ENCODE measurements around the gene GANAB.
"Not testable (repeated sequence)": the region's sequence is repeated elsewhere in the genome, so short reads cannot be mapped to it uniquely, and the experiment has no call there.

The GANAB gene

DNA sequence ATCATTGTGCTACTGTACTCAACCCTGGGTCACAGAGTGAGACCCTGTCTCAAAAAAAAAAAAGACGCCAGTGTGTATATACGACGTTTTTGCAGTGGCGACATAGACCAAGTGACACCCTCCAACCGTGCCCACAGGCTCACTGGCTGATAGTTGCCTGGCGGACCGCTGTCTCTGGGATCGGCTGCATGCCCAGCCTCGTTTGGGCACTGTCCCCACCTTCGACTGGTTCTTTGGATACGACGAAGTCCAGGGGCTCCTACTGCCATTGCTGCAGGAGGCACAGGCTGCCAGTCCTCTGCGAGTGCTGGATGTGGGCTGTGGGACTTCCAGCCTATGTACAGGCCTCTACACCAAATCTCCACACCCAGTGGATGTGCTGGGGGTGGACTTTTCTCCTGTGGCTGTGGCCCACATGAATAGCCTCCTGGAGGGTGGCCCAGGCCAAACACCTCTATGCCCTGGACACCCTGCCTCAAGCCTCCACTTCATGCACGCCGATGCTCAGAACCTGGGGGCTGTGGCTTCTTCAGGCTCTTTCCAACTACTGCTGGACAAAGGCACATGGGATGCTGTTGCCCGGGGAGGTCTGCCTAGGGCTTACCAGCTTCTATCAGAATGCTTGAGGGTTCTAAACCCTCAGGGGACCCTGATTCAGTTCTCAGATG is 20.0 kb upstream of the GANAB start:
- no peak for DNase-seq

DNA sequence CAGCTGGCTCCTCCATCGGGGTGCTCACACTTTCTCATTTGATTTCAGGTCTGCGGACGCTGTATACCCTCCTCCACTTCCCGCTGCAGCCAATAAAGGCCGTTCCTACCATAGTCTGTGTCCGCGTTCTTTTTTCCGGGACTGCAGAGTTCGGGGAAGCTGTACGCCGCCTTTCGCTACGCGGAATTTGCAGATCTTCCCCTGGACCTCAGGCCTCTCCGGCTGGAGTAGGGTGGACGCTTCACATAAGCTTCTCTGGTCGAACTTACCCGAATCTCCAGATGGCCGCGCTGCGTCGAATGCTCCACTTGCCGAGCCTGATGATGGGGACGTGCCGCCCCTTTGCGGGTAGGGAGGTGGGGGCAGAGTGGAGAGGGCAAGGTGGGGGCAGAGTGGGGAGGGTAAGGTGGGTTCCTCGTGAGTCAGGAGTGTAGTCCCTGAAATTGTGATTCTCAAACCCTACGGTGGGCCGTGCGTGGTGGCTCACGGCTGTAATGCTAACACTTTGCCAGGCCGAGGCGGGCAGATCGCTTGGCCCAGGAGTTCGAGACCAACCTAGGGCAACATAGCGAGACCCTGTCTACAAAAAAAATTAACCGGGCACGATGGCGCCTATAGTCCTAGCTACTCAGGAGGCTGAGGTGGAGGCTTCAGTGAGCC is 19.3 kb upstream of the GANAB start:
- DNase-seq = peak; percentile 43

DNA sequence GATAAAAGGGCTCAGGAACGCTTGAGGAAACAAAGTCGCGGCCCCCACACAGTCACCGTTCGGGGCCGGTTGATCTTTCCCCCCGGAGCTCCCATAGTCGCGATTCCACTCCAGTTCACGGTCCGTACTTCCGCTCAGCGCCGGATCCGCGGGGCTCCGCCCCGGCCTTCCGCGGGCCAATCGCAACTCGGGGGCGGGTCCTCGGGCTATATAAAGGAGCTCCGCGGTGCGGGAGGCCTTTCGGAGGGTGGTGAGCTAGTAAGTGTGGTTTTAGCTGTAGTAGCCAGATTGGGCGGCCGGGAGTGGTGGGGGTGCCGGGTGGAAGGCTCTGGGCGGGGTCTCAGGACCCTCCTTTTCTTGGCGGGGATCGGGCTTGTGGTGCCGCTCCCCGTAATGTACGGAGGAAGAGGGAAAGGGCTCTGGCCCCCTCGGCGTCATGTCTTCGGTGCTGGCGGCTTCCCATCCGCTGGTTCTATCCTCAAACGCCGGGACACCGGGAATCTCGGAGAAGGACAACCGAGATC is 18.7 kb upstream of the GANAB start, which contains the start of the genes C11orf98 and CSKMT:
Gene C11orf98 (minus strand): TSS at position 136 of the 524 bp plus-strand sequence. CDS start 41 bp downstream, at position 95.
Gene CSKMT (plus strand): TSS at position 238 of the 524 bp plus-strand sequence. CDS start 568 bp downstream, outside the sequence.
- DNase-seq = peak; percentile 92

DNA sequence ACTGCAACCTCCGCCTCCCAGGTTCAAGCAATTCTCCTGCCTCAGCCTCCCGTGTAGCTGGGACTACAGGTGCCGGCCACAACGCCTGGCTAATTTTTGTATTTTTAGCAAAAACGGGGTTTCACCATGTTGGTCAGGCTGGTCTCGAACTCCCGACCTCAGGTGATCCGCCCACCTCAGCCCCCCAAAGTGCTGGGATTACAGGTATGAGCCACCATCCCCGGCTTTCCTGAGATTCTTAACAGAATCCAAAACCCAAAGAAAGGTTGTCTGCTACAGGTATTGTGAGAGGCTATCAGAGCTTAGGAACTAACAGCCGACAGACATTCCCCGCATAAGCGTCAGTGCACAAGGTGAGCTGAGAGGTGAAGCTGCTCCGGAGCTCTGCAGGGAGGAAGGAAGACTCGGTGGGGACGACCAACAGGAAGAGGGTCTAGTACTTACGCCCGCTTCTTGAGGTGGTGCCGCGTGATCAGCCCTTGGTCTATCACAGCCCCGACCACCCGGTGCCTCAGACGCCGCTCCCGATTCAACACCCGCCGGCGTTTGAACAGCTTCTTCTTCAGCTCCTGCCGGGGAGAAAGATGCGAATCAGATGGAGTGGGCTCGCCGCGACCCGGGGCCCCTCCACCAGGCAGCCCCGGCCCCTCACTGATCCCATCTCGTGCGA is 18.1 kb upstream of the GANAB start:
- DNase-seq = peak; percentile 88

DNA sequence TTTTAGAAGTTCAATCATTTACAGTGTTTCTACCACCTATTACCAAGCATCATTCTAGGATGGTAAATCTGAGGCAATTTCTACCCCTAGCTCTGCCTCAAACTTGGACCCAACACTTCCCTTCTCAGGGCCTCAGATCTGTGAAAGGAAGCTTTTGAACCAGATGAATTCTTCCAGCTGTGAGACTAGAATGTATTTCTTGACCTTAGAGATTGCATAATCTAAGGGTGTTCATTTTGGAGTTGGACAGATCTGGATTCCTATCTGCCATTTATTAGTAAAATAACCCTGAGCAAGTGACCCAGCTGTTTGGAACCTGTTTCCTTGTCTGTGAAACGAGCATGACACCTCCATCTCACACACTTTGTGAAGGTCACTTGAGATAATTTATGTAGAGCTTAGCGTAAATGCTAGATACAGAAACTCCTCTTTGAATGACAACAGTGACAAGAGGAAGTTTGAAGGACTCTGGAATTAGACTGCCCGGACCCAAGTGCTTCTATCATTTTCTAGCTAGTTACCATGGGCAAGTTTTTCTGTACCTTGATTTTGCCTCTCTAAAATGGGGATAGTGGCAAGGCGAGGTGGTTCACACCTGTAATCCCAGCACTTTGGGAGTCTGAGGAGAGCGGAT is 10.5 kb upstream of the GANAB start:
- no peak for DNase-seq

DNA sequence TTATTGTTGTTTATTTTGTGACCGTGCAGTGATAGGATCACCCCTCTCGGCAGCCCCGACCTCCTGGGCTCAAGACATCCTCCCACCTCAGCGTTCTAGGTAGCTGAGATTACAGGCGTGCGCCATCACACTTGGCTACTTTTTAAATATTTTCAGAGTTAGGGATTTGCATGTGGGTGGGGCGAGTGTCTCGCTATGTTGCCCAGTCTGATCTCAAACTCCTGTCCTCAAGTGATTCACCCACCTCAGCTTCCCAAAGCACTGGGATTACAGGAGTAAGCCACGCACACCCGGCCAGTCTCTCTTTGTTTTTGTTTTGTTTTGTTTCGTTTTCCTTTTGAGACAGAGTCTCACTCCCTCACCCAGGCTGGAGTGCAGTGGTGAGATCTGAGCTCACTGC is 7.9 kb upstream of the GANAB start:
- DNase-seq = no peak

DNA sequence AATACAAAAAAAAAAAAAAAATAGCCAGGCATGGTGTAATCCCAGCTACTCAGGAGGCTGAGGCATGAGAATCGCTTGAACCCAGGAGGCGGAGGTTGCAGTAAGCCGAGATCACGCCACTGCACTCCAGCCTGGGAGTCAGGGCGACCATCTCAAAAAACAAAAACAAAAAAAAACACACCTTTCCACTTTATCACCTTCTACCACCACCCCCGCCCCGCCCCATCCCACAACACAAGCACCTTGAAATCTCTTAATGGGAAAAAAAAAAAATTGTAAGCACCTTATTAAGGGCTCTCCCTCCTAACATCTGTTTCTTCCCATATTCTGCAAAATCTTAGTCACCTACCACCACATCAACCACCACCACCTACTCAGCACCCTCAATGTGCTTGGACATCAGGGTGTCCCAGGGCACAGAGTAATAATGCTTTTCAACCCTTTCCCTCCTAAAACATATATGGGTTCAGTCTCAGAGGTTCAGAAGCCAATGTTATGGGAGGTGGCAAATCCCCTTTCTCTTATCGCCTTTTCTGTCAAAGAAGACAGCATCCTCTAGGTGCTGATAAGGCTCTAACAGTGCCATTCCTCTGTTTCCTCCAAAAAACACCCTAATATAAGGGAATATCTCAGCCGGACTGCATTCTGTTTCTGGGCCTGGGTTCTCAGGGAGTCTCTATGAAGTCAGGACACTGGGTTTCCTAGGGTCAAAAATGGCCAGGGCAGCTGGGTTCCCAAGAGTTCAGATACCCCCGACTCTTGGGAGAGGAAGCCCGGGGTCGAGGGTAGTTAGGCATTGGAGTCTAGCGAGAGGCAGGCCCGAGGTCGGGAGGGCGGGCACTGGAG is 6.0 kb upstream of the GANAB start:
- DNase-seq = no peak

DNA sequence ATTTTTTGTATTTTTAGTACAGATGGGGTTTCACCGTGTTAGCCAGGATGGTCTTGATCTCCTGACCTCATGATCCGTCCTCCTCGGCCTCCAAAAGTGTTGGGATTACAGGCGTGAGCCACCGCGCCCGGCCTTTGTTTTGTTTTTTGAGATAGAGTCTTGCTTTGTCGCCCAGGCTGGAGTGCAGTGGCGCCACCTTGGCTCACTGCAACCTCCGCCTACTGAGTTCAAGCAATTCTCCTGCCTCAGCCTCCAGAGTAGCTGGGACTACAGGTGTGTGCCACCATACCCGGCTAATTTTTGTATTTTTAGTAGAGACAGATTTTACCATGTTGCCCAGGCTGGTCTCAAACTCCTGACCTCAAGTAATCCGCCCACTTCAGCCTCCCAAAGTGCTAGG is 3.9 kb upstream of the GANAB start:
- DNase-seq = not testable (repeated sequence)

DNA sequence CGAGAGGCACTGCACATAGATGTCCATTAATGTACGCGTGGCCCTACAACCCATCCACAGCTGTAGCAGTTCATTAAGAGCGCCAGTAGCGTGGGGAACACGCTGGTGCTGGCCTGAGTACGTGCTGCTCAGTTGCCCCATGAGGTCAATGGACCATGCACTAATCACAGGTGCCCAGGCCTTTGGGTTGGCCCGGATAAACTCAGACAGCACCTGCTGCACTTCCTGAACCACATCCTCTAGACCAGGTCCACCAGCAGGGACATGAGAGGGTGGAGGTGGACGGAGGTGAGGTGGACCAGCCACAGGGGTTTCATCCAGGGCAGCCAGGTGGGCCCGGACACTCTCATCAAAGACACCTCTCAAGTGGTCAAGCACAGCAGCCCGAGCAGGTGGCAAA is 3.1 kb upstream of the GANAB start:
- no peak for DNase-seq

DNA sequence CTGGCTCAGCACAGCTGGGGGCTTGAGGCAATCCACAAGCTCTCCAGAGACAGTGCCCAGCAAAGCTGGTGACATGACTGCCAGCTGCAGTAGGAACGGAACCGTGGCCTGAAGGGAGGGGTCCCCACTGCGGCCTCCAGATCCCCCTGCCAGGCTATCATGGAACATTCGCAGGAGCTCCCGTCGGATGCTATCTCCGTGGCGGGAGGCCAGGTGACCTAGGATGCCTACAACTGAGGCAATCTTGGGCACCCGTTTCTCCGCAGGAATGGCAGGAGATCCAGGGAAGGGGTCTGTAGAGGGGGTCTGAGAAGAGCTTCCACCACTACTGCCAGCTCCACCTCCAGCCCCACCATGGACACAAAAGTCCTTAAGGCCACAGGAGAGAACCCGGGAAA is 2.6 kb upstream of the GANAB start:
- no peak for DNase-seq

DNA sequence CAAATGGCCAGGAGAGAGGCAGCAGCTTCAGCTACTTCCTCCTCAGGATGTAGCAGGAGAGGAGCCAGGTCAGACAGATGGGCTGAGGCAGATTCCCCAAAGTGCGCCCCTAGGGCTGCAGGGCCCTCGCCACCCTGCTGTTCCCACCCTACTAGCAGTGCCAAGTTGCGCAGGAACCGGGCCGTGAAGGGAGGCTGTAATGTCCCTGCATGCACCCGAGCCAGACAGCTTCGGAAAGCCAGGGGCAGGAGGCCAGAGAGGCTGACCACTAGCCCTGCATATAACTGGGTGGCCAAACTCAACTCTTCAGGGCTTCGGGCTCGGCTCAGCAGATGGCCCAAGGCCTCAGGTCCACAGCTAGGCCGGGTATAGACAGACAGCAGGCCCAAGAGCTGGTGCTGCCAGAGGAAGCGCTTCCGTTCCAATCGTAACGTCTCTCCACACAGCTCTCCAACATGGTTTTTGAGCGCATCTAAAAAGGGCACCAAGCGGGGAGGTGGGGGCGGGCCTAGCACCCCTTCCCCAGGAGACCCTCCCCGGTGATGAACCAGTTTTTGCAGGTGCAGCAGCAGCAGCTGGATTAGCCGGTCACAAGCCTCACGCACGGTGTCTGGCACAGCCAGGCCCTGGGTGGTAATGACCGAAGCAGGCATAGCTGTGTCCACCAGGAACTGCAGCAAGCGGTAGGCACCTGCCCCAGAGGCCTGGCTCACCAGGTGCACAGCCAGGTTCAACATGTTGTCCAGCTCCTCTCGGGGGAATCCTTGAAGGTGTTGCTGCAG is 2.0 kb upstream of the GANAB start:
- no peak for DNase-seq

DNA sequence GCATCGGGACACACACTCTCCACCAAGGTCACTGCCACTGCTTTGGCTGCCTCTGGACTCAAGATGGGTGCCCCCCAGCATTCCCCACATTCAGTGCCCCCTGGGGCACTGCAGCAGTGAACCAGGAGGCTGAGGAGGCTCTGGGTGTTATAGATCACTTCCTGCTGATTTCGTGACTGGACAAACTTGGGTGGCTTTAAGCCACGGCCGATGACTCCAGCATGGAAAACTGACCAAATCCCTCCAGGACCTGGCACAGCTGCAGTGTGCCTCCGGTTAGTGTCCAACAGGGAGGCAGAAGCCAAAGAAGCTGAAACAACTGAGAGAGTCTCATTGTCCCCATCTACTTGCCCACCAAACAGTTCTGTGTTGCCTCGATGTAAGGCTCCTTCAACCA is 1.2 kb upstream of the GANAB start:
- DNase-seq = no peak

DNA sequence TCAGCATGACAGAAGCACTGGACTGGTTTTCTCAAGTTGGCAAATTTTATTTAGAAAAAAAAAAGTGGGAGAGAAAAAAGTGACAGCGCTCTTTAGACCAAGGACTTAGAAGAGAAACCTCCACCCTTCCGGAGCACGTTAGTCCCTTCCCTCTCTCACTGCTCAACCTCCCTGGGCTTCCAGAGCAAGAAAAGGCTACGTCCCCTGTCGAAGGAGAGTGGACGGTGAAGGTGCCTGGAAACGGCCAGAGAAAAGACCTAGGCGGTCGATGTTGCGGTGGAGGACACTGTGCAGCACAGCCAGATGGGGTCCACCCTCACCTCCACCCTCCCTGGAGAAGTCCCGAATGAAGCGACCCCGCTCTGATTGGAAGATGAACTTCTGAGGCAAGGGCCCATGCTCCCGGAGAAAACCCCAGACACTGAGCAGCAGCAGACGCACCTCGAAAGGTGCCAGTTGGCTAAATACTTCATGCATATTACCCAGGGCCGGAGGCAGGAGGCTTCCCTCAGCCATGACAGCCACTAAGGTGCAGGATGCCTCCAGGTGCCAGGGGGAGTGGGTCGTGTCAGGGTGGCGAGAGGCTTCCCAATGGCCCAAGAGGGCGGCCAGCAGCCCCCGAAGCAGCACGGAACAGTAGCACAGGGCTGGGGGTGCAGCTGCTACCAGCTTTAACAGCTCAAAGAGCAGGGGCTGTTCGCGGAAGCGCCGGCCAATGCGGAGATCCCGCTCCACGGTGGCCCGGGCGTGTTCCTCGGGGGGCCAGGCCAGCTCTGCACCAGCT is 604 bp upstream of the GANAB start:
- DNase-seq = no peak

DNA sequence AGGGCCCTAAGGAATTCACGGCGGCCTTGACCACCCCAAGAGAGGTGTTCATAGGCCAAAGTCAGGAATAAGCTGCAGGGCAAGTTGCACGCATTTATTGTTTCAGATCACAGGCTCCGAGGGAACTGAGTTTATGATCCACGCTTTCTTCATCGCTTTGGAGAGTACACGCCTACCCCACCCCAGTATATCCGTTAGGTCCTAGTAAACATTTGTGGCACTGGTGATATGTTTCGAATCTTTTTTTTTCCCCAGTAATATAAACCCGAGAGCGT is 805 bp downstream of the GANAB start:
- no peak for DNase-seq

DNA sequence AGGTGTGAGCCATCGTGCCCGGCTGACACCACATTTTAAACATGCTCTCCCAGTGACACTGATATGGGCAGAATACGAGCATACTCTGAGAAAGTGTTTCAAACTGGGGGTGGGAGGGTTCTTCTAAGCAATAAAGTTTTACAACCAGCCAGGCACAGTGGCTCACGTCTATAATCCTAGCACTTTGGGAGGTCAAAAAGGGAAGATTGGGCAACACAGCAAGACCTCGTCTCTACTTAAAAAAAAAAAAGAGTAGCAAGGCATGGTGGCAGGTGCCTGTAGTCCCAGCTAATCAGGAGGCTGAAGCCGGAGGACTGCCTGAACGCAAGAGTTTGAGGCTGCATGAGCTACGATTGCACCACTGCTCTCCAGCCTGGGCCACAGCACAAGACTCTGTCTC is 2.2 kb downstream of the GANAB start:
- no peak for DNase-seq

DNA sequence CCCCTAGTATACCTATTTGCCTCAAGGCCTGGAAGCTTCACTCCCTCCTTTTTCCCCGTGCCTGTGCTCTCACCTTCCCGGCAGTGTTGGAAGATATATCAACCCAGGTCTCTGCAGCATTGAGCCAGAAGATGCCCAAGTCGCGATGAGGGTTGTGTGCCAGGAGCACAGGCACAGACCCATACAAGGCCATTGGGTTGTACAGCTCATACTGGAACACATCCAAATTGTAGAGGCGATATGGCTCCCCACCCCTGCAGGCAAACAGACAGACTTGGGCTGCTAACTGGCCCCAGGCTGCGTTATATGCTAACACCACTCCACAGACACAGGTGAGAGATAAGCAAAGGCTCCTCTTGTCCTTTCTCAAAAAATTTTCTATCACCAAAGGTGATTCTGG is 13.9 kb downstream of the GANAB start:
- DNase-seq = no peak

DNA sequence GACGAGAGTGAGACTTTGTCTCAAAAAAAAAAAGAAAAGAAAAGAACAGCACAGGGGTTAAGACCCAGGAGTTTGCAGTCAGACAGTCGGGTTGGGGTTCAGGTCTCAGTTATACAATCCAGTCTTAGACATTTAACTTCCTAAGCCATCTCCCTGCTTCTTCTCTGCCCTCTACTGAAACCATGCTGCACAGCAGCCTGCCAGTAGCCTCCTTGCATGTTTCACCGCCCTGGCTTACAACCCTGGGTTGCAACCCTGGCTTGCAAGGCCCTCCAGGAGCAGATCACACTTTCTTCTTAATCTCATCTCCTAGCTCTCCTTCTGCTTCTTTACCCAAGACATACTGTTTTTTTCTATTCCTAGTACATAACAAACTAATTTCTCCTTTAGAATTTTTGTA is 18.7 kb downstream of the GANAB start:
- no peak for DNase-seq

DNA sequence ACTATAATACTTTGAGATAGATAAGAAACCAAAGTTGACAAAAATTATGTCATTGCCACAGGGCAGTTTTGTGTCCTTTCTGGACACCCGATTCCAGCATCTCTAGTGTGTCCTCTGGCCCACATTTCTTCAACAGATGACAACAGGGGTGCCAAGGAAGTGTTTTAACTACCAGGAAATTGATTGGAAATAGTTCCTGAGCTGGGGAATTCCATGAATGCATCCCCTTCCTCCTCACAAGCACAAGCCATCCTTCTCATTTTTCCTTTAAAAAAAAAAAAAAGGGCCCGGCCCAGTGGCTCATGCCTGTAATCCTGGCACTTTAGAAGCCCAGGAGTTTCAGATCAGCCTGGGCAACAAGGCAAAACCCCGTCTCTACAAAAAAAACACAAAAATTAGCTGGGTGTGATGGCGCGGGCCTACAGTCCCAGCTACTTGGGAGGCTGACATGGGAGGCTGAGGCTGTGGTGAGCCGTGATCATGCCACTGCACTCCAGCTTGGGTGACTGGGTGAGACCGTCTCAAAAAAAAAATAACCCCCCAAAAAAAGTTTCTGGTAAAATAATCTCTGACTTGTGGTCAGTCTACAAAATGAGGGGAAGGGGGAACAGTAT is 23.8 kb downstream of the GANAB start:
- DNase-seq = no peak

DNA sequence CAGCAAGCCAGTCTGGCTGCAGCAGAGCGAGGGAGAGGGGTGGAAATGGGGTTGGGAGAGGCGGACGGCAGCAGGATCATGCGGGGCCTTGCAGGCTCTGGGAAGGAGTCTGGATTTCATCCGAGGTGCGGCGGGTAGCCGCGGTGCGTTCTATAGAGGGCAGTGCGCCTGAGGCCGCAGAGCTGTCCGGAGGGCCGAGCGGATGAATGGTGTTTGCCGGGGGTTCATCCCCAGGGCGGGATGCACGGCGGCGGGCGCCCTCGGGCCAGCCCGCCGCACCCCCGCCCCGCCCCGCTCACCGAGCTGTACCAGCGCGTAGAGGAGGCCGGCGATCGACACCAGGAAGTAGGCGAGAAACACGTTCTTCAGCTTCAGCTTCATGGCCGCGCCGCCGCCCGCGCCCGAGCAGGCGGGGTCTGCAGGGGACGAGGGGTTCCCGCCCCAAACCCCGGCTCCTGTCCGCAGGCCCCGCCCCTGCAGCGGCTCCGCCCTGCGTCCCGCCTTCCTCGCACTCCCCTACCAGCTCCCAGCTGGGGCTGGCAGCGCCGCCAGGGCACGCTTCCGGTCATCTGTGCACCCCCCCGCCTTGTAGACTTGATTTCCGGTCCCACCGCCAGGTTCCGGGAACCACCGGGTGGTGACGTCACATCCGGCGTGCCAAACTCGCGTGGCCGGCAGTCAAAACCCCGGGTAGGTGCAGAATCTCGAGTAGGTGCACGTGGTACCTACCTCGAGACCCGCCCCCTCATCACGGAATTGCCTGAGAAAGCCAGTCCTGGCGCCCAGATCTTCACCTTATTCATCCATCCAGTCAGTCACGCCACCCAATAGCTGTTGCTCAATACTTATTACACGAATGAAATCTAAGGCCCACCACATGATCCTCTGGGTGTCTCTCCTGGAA is 24.6 kb downstream of the GANAB start, which contains the start of gene B3GAT3:
Gene B3GAT3 (minus strand): TSS at position 420 of the 904 bp plus-strand sequence. CDS start 39 bp downstream, at position 381.
- DNase-seq = peak; percentile 96
